ENCODE measurements around the gene LRRK1.

GRCh38 chr15:100893261-100893963 is 25.7 kb upstream of the LRRK1 start:
- TF ChIP-seq CTCF (IDR thresholded peaks at IDR 0.05): no peak
- TF ChIP-seq POLR2AphosphoS5 (IDR thresholded peaks at IDR 0.05): no peak

Measured in gastroesophageal sphincter (tissue), 3 donors.